Stimulated activated CD8-positive, alpha-beta memory T cell treated with anti-CD3 and anti-CD28 coated beads, Interleukin-4, amount 100 ng/mL, for 48 hours (primary cell): ENCODE data around the gene SLC25A14.
A peak's percentile ranks its signal among the peaks of the same experiment; 100 is the strongest.
"Not testable (repeated sequence)": the region's sequence is repeated elsewhere in the genome, so short reads cannot be mapped to it uniquely, and the experiment has no call there.

Experiments used
- DNase-seq: peaks from one replicate; pipeline ENCODE4 v3.0.0-alpha.2; 2020

SLC25A14 gene, protein sequence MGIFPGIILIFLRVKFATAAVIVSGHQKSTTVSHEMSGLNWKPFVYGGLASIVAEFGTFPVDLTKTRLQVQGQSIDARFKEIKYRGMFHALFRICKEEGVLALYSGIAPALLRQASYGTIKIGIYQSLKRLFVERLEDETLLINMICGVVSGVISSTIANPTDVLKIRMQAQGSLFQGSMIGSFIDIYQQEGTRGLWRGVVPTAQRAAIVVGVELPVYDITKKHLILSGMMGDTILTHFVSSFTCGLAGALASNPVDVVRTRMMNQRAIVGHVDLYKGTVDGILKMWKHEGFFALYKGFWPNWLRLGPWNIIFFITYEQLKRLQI

DNA sequence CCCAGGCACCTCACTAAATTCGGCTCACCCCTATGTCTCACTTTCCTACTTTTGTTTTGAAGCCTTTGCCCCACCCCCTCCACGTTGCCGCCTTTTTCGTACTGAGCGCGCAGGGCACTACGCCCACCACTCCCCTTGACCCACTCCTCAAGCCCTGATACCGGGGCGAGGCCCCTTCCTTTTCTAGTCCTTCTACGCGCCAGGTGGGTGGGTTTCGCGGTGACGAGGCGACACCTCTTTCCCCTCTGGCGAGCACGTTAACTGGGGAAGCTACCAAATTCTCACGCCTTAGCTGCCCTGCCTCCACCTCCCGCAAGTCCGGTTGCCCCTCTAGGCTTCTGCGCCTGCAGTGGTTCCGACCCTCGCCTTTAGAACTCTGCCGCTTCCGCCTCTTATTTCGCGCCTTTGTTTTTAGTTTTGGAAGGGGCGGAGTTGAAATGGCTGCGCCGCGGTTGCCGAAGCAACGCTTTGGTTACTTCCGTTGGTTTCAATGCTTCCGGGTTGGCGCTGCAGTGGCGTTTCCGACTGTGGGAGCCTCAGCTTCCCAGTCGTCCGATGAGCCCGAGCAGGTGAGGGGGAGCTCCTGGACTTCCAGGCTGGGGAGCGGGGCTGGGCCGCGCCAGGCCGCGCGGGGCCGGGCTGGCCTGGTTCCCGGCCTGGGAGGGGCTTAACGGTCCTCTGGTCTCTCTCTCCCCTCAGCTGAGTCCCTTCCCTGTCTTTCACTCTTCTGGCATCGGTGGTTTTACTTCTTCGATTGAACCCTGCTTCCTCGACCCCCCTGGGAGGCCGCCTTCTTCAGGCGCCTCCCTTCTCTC, at the start of gene SLC25A14:
Gene SLC25A14, plus strand, starts transcription at position 512 of the 815 bp plus-strand sequence. CDS start 360 bp downstream, outside the sequence.
- DNase-seq: peak; percentile 74

DNA sequence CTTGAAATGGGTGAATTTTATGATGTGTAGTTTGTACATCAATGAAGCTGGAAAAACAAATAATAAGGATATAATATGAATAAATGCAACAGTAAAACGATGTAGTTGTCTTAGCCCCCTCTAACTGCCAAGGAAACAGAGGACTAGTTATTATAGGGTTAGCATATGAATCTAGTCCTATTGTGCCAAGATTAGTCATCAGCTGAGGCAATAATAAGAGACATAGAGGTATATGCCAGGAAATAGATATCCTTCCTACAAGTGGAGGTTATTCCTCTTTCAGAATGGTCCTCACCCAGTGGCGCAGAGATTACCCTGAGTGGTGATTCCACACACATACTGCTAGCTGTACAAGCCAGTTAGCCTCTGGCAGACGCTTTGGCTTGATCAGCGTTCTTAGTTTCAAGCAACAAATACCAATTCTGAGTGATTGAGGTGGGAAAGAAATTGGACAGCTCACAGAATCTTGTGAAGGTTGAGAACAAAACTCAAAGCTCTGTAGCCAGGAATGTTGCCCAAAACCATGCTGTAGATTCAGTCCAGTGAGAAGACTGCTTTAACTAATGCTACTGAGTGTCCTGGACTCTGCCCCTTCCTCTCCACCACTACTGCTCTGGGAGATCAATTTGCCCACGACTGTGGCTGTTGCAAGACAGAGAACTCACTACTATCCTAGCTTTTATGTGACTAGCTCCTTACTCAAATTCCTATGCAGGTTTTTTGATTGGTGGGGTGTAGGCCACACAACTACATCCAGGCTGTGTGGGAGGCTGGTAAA, 44.0 kb upstream of the SLC25A14 start:
- DNase-seq: no peak

GRCh38 chrX:130296297-130296678, 43.4 kb upstream of the SLC25A14 start:
- no peak for DNase-seq

- no peak for DNase-seq
These were observed 43.0 kb upstream of the SLC25A14 start for GRCh38 chrX:130296743-130297142.

GRCh38 chrX:130299279-130300009, 40.3 kb upstream of the SLC25A14 start:
- DNase-seq: no peak

DNA sequence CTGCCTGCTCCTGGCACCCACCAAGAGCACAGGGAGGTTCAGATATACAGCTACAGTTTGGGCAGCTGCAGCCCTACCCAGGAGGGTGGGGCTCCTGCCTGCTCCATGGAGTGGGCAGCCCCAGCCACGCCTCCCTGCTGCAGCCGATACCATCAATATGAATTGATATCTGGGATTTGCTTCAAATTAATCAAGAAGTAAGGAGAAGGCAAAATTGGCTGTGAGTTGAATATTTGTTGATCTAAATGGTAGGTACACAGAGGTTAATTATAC, 39.8 kb upstream of the SLC25A14 start:
- DNase-seq: no peak

GRCh38 chrX:130301405-130301804, 38.3 kb upstream of the SLC25A14 start:
- no peak for DNase-seq

DNA sequence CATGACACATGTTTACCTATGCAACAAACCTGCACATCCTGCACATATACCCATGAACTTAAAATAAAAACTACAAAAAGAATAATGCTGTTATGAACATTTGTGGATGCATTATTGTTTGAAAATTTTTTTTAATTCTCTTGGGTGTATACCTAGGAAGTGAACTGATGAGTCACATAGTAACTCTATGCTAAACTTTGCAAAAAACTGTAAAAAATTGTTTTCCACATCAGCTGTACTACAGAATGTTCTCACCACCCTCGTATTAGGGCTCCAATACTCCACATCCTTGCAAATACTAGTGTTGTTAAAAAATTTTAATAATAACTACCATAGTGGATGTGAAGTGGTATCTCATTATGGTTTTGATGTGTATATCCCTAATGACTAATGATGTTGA, 37.7 kb upstream of the SLC25A14 start:
- DNase-seq: no peak

- no peak for DNase-seq
These were observed 34.9 kb upstream of the SLC25A14 start for GRCh38 chrX:130304587-130305368.

GRCh38 chrX:130319886-130320285, 19.8 kb upstream of the SLC25A14 start:
- not testable (repeated sequence) for DNase-seq

- DNase-seq: no peak
These were observed 18.2 kb upstream of the SLC25A14 start for GRCh38 chrX:130321550-130321949.

DNA sequence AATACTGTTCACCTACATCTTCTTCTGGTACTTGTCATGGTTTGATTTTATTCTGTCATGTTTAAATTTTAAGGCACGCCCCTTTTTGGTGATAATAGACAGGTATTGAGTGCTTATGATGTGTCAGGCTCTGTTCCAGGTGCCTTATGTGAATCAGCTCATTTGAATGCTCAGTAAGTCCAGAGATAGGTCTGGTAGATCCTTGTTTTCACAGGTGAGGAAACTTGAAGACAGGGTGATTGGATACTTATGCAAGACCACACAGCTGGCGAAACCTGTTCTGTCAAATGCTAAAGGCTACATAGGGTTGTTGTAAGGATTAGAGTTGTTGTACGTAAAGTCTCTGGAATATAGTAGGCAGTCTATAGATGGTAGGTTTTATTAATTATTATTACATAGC, 9.6 kb upstream of the SLC25A14 start:
- no peak for DNase-seq

- DNase-seq: peak; percentile 51
These were observed 9.0 kb upstream of the SLC25A14 start for GRCh38 chrX:130330706-130331105.

DNA sequence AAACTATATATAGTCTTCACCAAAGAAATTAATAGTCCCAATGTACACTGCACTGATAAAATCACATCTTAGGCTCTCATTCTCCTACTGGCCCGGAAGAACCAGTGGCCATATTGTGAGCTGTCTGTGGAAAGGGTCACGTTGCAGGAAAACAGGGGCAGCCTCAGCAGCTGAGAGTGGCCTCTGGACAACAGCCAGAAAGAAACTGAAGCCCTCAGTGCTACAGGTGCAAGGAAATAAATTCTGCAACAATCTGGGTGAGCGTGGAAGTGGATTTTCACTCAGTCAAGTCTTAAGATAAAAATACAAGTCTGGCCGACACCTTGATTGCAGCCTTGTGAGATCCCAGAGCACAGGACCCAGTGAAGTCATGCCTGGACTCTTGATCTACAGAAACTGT, 3.2 kb upstream of the SLC25A14 start:
- DNase-seq: no peak

DNA sequence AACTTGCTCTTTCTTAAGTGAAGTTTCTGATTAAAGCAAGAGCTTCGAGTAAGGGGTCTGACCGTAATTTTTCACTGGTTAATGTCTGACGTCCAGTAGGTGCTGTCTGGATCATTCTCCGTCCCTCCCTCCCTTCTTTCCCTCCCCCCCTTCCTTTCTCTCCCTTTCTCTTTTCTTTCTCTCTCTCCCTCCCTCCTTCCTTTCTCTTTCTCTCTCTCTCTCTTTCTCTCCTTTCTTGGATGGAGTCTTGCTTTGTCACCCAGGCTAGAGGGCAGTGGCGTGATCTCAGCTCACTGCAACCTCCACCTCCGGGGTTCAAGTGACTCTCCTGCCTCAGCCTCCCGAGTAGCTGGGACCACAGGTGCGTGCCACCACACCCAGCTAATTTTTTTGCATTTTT, 850 bp upstream of the SLC25A14 start:
- not testable (repeated sequence) for DNase-seq

DNA sequence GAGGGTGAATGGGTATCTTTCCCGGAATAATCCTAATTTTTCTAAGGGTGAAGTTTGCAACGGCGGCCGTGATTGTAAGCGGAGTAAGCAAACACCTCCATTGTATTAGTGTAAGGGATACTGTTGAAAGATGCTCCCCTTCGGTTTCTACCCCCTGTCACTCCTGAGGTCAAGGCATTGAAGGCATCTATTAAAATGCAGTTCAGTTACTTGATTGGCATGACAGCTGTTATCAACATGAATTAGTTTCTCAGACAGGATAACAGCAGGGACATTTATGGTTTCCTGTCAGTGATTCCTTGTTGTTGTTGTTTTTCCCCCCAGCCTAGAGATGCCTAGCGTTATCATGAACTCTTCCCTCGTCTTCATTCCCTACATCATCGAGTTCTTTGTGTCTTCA, 552 bp downstream of the SLC25A14 start:
- DNase-seq: no peak

DNA sequence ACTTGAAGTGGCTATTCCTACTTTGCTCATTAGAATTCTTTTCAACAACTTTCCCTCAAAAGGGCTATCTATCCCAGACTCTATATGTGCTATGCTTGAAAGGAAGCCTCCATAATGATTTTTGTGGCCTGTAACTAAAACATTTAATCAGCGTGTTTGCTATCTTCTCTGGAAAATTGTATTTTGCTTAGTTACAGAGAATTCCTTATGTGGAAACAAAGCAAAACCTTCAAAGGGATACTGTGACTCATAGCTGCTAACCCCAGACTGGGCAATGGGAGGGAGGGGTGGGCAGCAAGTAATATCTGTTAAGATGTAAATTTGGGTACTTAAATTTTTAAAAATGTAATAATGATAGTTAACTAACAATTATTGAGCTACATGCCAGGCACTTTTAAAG, 3.7 kb downstream of the SLC25A14 start:
- DNase-seq: no peak

GRCh38 chrX:130347321-130347720, 7.6 kb downstream of the SLC25A14 start:
- no peak for DNase-seq

GRCh38 chrX:130351567-130351966, 11.8 kb downstream of the SLC25A14 start:
- no peak for DNase-seq

DNA sequence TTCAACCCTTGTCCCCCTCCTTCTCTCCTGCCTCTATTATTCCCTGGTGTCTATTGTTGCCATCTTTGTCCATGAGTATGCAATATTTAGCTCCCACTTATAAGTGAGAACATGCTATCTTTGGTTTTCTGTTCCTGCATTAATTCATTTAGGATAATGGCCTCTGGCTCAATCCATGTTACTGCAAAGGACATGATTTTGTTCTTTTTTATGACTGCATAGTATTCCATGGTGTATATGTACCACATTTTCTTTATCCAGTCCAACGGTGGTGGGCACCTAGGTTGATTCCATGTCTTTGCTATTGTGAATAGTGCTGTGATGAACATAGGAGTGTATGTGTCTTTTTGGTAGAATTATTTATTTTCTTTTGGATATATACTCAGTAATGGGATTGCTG, 12.3 kb downstream of the SLC25A14 start:
- not testable (repeated sequence) for DNase-seq

DNA sequence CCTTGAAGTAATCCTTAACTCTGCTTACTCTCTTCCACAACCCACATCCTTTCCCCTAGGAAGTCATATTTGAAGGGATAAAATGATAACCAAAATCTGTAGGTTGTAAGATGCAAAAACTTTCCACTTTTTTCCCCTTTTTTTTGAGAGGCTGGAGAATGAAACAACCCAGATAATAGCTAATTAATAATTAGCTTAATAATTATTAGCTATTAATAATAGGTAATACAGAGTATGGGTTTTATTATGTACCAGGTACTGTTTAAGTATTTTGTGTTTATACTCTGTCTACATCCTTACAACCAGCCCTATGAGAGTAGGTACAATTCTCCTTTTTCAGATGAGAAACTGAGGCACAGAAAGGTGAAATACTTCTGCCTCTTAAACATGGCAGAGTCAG, 36.4 kb downstream of the SLC25A14 start:
- DNase-seq: no peak

GRCh38 chrX:130378024-130378669, 38.4 kb downstream of the SLC25A14 start:
- DNase-seq: no peak
